GM18907 (cell line): ENCODE data around the gene CACNA1I.

Source experiments
- ATAC-seq: cut with Tn5 transposase; IDR thresholded peaks from one replicate; pipeline ENCODE4 v1.9.1; 2021; ENCODE audit warnings: mild to moderate bottlenecking, moderate library complexity; ENCODE audit not compliant: unreplicated experiment

Gene CACNA1I

DNA sequence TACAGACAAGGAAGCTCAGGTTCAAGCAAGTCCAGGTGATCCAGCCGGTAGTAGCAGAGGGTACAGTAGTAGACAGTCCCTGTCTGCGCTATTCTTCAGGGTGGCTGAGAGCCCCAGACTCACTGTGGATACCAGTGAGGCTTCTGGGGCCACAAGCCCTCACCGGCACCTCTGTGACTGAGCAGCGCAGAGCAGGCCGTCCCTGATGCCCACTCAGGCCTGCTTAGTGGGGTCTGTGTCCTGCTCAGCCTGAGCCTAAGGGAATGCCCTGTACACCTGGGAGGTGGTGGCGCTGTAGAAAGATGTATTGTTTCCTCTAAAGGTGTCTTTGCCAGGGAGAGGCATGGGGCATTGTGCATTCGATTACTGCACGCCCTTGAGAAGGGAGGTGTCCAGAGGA is 143.8 kb downstream of the CACNA1I start:
- no peak for ATAC-seq

DNA sequence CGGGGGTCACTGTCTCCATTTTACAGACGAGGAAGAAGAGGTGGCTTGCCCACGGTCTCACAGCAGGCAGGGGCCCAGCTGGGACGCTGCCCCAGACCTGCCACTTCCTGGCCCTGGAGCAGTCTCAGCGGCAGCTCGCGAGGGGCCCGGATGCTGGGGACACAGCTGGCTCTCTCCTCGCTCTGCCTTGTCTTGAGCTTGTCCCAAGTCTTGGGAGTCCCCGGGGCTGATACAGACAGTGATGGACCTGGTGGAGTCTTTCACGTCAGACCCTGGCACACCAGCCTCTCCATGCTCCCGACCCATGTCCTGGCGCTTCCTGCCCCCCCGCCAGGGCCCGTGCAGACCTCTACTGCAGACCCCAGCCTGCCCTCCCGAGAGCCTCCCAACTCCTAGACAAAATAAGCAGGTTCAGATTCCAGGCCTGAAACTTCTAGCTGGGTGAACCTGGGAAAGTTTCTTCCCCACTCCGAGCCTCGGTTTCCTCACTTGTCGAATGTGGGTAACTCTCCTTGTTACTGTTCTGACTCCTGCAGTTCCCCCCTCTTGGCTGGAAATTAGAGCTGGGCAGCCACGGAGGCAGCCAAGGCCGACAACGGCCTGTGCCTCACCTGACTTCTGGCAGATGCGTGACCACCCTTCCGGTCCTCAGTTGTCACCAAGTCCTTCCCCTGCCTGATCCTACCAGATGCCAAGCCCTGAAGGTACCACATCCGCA is 145.4 kb downstream of the CACNA1I start:
- no peak for ATAC-seq

DNA sequence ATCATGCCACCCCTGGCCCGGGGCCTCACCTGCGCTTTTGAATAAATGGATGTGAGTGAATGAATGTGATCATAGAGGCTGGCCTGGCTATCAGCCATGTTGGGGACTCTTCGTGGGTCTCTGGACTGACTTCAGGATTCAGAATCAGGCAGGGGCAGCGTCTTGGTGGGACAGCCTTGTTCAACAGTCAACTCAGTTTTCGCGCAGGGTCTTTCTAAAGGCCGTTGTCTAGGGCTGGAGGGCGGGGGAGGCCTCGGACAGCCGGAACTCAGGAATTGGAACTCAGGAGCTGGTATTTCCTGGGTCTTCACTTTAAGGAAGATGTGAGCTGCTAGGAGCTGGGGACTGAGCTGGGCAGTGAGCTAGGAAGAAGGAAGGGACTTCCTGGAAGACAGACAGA is 146.0 kb downstream of the CACNA1I start:
- ATAC-seq = no peak

DNA sequence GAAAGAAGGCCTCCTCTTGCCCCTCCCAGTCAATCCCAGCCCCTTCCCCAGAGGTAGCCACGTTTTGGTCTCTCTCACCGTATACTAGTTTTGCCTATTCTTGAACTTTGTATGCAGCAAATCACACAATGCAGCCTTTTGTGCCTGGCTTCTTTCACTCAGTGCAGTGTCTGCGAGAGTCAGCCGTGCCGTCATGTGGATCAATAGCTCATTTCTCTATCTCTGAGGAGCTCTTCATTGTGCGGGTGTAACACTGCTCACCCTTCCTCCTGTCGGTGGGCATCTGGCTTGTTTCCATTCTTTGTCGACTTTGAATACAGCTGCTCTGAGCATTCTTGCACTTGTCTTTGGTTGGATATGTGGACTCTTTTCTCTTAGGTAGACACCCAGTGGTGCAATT is 146.5 kb downstream of the CACNA1I start:
- no peak for ATAC-seq

DNA sequence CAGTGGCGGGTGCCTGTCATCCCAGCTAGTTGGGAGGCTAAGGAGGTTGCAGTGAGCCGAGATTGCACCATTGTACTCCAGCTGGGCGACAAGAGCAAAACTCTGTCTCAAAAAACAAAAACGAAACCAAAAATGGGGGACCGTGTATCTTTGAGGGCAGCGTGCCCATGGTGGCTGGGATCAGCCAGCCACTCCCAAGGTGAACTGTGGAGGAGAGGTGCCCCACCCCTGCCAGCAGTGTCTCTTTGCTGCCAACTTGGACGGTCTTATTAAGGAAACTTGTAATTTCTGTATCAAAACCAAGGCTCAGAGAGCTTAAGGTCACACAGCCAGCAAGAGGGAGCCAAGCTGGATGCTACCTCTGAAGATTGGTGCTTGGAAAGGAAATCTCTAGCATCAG is 147.7 kb downstream of the CACNA1I start:
- no peak for ATAC-seq

DNA sequence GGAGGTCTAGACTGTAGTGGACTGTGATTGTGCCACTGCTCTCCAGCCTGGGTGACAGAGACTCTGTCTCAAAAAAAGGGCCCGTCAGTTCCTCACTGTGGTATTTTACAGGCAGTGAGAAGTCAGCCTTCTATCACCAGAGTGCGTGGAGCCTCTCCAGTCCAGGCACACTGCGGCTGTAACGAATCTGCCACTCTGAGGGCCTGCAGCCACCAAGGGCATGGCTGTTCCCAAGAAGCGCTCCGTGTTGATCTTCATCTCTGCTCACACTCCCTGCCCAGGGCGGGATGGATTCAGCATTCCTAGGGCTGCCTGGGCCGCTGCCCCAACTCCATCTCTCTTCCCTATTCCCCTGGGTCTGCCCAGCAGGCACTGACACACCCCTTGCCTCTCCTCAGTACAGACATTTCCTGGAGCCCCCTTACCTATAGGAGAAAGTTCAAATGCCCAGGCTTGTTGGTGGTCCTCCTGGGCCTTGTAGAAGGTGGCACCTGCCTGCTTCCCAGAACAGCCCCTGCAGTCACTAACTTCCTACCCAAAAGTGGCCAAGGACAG is 148.4 kb downstream of the CACNA1I start:
- ATAC-seq = no peak

DNA sequence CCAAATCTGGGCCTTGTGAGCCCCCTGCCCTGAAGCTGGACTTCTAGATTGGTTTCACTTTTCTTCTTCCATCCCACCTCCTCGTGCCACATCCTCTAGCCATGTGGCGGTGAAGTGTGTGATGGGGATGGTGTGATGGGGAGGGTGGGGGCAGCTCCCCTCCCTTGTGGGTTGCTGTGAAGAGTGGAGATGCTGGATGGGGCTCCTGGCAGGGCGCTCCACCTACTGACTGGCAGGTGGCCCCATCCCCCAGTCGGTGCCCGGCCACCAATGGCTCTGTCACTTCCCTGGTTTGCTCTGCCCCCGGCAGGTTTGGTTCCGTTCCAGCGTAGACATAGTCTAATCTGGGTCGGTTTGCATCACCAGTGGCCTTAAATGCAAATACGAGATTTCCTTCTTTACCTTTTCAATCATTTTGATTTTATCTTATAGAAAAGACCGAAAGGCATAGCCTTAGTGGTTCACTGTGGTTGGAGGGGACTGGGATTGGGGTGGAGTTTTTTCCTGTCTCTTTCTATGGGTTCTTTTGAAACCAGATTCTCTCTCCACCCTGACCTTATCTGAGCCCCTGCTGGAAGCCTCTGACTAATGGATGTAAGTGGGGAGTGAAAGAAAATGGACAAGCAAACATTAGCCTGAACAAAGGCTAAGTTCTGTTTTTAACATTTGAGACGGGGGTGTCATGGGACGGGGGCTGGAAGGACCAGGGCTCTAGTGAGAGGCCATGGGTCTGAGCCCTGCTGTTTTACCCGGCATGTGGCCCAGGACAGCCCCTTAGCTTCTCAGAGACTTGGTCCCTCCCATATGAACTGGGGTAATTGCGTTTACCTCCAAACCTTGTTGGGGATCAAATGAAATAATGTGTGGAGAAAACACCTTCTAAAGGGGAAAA is 149.3 kb downstream of the CACNA1I start:
- no peak for ATAC-seq

DNA sequence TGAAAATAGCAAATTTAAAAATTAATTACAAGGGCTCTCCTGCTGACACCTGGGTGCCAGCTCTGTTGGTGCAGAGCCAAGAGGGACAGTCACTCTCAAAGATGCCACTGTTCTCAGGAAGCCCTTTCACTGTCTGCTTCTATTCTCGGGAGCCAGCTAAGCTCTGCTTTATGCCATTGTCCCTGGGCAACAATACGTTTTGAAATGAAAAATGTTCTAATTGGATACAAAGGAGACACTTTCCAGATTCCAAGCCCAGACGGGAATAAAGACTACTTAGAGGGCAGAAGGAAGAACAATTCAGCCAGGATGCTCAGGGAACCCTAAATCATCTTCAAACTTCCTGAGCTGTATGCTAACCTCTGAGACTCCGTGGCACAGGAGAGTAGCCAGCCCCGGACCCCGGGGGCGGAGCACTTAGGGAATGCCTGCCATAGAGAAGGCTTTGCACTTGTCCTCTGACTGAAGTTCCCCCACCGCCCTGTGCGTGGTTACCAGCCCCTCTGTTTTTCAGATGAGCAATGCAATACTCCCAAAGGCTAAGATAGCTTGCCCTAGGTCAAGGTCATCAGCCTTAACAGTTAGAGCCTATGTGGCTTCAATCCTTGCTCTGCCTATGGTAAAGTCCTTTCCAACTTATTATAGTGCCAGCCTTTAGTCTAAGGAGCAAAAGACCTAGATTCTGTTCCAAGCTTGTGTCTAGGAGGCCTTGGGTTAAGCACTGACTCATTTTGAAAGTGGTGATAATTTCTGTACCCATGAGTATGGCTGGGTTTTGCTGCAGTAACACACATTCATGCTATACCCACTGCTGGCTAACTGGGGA is 150.9 kb downstream of the CACNA1I start:
- ATAC-seq = no peak

DNA sequence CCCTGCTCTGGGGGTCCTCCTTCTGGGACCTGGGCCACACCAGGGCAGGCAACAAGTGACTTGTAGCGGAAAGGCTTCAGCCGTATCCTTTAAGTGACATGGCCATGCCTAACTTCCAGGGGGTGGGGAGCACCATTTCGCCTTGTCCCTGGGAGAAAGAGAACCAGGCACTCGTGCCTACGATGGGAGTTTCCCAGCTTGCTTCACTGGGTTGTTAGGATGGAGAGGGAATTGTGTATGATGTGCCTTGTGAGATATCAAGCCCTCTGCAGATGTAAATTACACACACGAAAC is 151.4 kb downstream of the CACNA1I start:
- ATAC-seq = no peak

DNA sequence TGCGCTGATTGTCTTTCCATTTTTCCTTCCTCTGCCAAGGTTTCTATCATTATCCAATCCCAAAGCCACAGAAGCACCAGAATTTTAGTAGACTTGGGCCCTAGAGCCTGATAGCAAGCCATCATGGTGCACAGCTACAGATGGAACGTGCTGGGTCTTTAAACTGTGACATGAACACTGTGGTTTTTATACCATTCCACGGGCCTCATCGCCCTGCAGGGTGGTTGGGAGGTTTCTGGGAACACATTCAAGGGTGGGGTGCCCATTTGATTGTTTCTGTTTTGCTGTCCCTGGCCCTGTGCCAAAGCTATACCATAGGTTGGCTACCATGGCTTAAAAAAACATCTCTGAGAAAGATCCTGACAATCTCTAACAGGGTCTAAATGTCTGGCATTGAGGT is 151.9 kb downstream of the CACNA1I start:
- ATAC-seq = no peak

DNA sequence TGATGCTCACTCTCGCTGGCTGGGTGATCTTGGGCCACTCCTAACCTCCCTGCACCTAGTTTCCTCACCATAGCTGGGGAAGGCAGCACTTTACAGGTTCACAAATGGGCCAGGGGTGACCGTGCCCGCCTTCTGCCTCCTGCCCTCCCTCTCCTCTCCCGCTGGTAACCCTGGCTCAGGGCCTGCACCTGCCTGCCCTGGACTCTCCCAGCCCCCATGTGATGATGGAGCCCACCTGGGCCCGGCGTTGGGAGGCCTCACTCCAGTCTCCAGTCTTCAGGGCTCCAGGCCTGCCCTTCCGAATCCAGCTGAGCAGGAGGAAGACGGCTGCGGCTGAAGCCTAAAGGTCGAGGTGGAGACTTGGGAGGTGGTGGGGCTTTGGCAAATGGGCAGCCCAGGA is 152.9 kb downstream of the CACNA1I start:
- no peak for ATAC-seq

DNA sequence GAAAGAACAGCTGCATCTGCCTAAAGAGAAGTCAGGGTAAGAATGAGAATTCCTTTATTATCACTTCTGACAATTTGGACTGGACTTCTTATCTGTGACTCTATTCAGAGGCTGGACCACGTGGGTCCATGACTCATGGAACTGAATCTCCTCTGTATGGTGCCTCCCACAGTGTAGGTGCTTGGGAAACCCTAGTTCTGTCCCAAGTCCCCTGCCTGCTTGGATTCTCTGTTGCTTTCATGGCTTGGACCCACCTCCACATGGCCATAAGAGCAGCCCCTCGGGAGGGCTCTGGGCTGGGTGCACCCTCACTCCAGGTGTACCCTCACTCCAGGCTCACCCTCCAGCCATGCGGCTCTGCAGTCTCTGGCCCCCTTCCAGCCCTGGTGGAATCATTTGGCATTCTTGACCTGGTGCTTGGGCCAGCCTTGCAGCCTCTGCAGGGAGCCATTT is 153.4 kb downstream of the CACNA1I start:
- ATAC-seq = no peak

DNA sequence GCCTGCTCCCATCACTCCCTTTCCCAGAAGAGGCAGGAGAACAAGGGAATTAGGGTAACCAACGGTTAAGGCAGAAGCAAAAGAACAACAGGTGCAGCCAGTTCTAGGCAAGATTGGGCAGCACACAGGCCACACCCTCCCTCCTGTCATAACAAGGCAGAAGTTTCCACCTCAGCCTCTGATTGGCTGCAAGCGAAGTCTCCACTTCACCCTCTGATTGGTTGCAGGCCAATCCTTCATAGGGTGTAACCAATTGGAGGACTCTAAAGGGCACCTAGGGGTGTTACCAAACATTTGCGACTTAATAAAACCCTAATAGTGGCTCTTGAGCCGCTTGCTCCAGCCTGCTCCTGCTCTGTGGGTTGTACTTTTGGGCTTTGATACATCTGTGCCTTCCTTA is 153.8 kb downstream of the CACNA1I start:
- no peak for ATAC-seq

DNA sequence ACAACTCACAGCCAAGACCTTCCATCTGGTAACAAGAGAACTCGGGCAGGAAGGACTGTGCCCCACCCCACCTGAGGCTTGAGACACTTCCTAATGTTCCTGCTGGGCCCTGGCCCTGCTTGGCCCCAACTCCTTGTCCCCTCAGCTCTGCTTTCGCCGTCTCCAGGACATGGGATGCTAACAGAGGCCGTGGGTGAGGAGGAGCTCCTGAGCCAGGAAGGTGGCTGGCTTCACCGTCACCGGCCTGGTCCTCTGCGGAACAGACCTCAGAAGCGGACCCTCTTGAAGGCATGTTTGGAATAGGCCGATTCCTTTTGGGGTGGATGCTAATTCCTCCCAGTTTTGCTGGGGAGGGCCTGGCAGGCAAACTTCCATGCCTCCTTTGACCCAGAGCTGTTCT is 154.3 kb downstream of the CACNA1I start:
- ATAC-seq = no peak

DNA sequence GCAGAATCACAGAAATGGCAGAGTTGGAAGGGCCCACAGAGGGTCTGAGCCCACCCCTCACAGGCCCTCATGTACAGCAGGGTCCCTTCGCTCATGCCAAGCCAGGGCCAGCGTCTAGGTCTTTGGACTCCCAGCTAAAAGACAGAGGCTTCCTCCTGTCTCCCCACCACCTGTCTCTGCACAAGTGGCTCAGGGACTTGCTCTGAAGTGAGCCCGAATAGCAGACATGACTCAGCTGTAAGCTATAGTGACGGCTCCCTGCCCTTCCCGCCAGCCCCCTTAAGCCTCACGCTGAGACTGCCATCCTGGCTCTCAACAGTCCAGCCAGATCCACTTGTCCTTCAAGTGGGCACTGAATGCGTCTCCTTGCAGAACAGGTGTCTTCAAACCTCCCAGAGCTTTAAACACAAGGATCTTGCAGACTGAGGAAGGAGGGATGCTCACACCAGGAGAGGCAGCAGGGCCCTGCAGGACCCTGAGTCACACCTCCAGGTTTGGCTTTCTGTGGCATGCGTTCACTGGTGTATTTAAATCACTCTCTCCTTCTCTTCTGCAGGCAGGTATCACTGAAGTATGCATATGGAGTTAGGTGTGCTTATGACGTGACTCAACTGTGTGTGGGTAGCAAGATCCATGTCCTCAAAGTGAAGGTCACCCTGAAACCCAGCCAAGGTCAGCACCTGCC is 154.9 kb downstream of the CACNA1I start:
- no peak for ATAC-seq

DNA sequence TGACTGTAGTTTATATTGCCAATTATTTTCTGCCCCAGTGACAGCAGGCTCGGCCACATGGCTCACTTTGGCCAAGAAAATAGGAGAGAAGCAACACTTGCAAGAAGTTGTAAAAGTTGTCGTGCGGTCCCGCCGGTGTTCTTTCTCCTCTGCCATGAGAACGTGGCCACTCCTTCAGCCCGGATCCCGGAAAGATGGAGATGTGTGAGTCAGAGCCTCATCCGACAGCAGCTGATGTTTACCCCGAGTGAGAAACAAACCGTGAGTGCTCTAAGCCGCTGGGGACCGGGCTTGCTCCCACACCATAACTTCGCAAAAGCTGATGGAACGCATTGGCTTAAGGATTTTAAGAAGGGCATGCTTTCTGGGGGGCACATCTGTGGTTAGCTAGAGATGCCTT is 157.0 kb downstream of the CACNA1I start:
- no peak for ATAC-seq

DNA sequence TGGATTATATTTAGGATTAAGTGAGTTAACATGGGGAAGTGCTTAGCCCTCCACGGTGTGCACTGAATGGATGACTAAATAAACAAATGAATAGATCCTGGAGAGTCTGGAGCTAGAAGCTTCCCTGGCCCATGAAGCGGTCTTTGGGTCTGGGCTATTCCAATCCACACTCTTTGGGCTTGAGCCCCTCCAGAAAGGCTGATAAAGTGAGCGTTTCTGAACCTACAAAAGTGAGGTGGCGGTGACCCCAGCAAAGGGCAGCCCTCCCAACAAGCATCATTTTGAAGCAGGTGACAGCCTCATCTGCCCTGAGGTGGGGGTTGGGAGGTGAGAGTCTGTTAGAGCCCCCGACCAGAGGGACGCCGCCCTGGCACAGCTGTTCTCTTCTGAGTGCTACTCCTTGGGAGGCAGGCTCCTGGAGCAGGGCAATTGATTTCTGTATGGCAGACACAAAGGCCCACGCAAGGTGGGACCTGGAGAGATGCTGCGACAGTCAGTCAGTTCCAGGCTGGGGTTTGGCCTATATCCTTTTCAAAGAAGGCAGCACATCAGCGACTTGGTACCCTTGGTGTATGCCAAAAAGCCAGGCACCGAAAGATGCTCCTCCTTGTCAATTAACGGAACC is 157.8 kb downstream of the CACNA1I start:
- ATAC-seq = no peak

DNA sequence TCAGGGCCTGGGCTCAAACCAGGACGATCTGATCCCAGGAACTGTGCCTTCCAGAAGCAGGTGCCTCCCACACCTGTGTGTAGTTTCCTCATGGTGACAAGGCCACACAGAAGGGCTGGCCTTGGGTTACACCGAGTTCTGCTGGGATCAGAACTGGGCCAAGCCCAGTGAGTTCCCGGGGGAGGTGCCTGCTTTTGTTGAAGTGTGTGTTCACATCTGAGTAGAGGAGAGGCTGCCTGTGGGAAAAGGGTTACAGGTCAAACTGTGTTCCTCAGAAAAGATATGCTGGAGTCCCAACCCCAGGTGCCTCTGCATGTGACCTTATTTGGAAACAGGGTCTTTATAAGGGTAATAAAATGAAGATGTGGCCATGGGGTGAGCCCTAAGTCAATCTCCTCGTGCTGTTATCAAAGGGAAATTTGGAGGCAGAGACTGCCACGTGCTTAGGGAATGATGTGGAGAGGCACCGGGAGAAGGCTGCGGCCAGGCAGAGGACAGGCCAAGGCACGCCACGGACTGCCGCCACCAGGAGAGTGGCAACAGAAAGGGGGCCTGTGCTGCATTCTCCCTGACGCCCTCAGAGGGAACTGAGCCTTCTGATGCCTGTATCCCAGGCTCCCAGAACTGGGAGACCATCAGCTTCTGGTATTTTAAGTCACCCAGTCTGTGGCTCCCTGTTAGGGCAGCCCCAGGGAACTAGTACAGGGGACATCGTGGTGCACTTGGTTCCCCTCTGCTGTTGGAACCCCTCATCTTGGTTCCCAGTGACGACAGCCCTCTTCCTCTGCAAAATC is 158.8 kb downstream of the CACNA1I start:
- no peak for ATAC-seq

DNA sequence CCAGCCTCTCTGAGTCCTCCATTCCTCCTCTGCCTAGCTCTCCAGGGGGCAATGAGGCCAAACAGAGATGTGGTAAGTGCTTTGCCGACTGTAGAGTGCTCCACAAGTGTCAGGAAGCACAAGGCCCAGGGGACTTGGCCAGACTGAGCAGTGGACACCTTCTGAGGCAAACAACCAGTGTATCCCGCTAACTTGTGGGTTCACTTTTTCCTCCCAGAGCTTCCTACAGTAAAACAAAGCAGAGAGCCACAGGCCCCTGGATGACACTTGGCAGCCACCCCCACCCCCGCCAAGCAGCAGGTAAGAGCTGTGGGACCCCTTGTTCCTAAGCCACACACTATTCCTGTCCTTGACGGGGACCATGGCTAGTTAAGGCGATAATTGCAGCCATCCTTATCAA is 160.9 kb downstream of the CACNA1I start:
- no peak for ATAC-seq
